Measurements from ENCODE around the gene ASB3.

- TF ChIP-seq CTCF (IDR thresholded peaks at IDR 0.05) (no peak), POLR2A (IDR thresholded peaks at IDR 0.05) (no peak)
Observed at GRCh38 chr2:53694096-53694771, 92.5 kb downstream of the ASB3 start.

All from lower leg skin (tissue), 3 donors.